Activated naive CD4-positive, alpha-beta T cell treated with anti-CD3 and anti-CD28 coated beads, Interleukin-2, amount 10 ng/mL, durations not matched to agents 7 days and 5 days (primary cell): Measurements from ENCODE around the gene BTBD2.

Source experiments
- CTCF ChIA-PET: fragments of 350-600 bp; sonication (Branson Sonifier 250); formaldehyde crosslinking; loops from one replicate; lab custom pipeline; 2021; ENCODE audit warnings: antibody characterized with exemption; lab: Charles Lee
- DNase-seq: peaks from one replicate; pipeline ENCODE4 v3.0.0-alpha.2; 2020
- H3K27ac Mint-ChIP-seq: one replicate; pipeline ENCODE4 v1.8.0; 2021; ENCODE audit warnings: mild to moderate bottlenecking, moderate library complexity, mixed read lengths
- H3K27me3 Mint-ChIP-seq: one replicate; pipeline ENCODE4 v1.8.0; 2021; ENCODE audit warnings: mild to moderate bottlenecking, mixed read lengths
- H3K36me3 Mint-ChIP-seq: one replicate; pipeline ENCODE4 v1.8.0; 2021; ENCODE audit warnings: mixed read lengths
- H3K4me1 Mint-ChIP-seq: one replicate; pipeline ENCODE4 v1.8.0; 2021; ENCODE audit warnings: mixed read lengths
- H3K4me3 Mint-ChIP-seq: one replicate; pipeline ENCODE4 v1.8.0; 2021; ENCODE audit warnings: mild to moderate bottlenecking, moderate library complexity, mixed read lengths
- H3K9me3 Mint-ChIP-seq: one replicate; pipeline ENCODE4 v1.8.0; 2021; ENCODE audit warnings: mixed read lengths

BTBD2 gene

DNA sequence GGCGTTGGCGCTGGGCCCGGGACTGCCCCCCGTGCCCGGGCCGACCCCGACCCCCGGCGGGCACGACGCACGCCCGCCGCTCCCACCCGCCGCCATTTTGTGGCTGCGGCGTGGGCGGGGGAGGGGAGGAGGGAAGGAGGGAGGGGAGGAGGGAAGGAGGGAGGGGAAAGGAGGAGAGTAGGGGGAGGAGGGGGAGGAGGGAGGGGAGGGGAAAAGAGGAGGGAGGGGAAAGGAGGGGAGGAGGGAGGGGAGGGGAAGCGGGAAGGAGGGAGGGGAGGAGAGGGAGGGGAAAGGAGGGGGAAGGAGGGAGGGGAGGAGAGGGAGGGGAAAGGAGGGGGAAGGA, at the start of gene BTBD2:
Gene BTBD2 (minus strand): TSS at position 107 of the 343 bp plus-strand sequence. CDS start 11 bp downstream, at position 96.
- Mint-ChIP-seq H3K27ac (peak within 1 kb of the TSS; percentile 62), H3K4me3 (peak within 1 kb of the TSS; percentile 70), H3K36me3 (peaks cover 15% of the 10 kb centered on the region), H3K9me3 (no peaks in the 10 kb centered on the region), H3K4me1 (peaks cover 31% of the 10 kb centered on the region), H3K27me3 (peaks cover 6% of the 10 kb centered on the region)
- DNase-seq = peak; percentile 62
- CTCF ChIA-PET = no interaction called here

DNA sequence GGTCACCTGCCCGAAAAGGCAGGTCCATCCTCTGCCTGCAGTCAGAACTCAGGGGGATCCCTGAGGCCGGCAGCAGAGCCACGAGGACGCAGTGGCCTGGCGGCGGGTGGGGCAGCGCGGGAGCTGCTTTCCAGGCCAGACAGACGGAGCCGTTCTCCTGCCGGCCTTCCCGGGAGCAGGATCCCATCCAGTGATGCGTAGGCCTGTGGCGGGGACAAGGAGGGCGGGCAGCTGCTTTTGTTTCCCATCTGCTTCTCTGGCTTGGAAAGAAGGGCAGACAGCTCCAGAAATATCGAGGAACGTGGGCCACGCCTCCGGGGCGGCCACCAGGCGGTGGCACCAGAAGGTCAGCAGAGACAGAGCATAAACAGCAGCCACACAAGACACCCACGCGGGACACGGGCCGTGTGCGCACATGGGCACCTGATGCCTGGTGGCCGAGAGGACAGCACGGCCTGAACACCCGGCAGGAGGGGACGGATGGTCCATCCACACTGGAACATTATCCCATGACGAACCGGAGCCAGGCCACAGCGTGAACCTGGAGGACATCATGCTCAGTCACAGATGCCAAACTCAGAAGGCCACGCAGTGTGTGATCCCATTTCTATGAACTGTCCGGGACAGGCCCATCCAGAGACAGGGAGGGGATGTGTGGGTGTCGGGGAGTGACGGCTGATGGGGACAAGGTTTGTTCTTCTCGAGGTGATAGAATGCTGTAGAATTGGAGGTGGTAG, 49.4 kb upstream of the BTBD2 start:
- Mint-ChIP-seq H3K27ac (no peak overlapping the region), H3K9me3 (no peaks in the 10 kb centered on the region), H3K4me1 (peaks cover 26% of the 10 kb centered on the region), H3K36me3 (peaks cover 8% of the 10 kb centered on the region), H3K27me3 (no peaks in the 10 kb centered on the region), H3K4me3 (no peak overlapping the region)
- CTCF ChIA-PET = no interaction called here
- DNase-seq = no peak

DNA sequence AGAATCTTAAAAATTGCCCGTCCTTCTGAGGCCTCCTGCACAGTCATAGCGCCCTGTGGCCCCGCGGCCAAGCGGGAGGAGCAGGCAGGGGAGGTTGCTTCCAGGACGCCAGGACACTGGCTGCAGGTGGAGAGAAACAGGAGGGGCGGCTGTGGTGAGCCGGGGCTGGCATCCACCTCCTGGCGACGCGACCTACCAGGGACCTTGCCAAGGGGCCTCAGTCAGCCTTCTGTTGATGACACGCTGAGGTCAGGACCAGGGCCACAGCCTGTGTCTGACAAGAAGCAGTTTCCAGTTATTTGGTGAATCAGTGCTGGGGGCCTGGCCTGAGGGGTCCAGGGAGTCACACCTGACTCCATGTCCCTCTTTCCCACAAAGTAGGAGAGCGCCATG, 48.9 kb upstream of the BTBD2 start:
- Mint-ChIP-seq H3K27me3 (no peaks in the 10 kb centered on the region), H3K36me3 (peaks cover 3% of the 10 kb centered on the region), H3K27ac (no peak overlapping the region), H3K9me3 (no peaks in the 10 kb centered on the region), H3K4me3 (no peak overlapping the region), H3K4me1 (peaks cover 22% of the 10 kb centered on the region)
- CTCF ChIA-PET = no interaction called here
- no peak for DNase-seq

DNA sequence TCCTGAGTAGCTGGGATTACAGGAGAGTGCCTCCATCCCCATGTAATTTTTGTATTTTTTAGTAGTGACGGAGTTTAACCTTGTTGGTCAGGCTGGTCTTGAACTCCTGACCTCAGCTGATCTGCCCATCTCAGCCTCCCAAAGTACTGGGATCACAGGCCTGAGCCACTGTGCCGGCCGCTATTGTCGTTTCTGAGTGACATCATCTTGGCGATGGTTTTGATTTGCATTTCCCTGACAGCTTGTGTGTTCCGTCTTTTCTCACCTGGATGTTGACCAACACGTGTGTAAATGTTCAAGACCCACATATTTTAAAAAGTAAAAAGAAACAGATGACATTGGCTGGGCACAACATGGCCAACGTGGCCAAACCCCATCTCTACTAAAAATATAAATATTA, 48.3 kb upstream of the BTBD2 start:
- H3K27me3 Mint-ChIP-seq = no peaks in the 10 kb centered on the region
- H3K9me3 Mint-ChIP-seq = no peaks in the 10 kb centered on the region
- H3K4me3 Mint-ChIP-seq = no peak overlapping the region
- CTCF ChIA-PET = interaction anchor here (1.1 to 1.3 kb wide), 2 partner anchors 31 to 215 kb away, joined by 3 read pairs; no protein-coding TSS in a partner anchor
- H3K36me3 Mint-ChIP-seq = peaks cover 3% of the 10 kb centered on the region
- no peak for DNase-seq
- no peak overlapping the region for H3K27ac Mint-ChIP-seq
- H3K4me1 Mint-ChIP-seq = peaks cover 22% of the 10 kb centered on the region

DNA sequence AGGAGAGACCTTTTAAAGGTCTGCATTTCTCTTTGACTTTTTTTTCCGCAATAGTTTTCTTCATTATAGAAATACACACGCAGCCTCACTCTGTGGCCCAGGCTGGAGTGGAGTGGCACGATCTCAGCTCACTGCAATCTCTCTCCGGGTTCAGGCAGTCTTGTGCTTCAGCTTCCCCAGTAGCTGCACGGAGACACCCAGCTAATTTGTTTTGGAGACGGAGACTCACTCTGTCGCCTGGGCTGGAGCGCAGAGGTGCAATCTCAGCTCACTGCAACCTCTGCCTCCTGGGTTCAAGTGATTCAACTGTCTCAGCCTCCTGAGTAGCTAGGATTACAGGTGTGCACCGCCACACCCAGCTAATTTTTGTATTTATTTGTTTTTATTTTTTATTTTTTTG, 47.3 kb upstream of the BTBD2 start:
- Mint-ChIP-seq H3K4me3 (peak overlapping the region; percentile 91), H3K9me3 (no peaks in the 10 kb centered on the region), H3K27ac (peak overlapping the region; percentile 91), H3K4me1 (peaks cover 33% of the 10 kb centered on the region), H3K27me3 (no peaks in the 10 kb centered on the region), H3K36me3 (peaks cover 1% of the 10 kb centered on the region)
- CTCF ChIA-PET = interaction anchor here (0.8 to 1.3 kb wide), 2 partner anchors 30 to 133 kb away, joined by 3 read pairs; no protein-coding TSS in a partner anchor
- DNase-seq = no peak

DNA sequence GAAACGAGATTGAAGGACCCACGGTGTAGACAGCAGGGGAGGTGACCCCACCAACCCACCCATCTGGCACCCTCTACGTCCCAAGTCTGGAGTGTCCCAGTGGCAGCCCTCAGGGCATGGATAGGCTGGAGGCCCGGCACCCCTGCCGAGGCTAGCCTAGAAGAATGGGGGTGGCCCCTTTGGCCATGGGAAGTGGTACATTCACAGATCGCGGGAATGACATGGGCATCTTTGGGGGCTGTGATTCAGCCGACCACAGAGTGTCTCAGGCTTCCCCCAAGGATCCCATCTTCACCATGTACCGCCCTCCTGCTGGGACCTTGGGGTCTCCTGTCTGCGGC, 46.8 kb upstream of the BTBD2 start:
- H3K27me3 Mint-ChIP-seq = no peaks in the 10 kb centered on the region
- H3K4me3 Mint-ChIP-seq = peak overlapping the region; percentile 91
- CTCF ChIA-PET = interaction anchor here (0.8 kb wide), 1 partner anchor 132 kb away, joined by 3 read pairs; no protein-coding TSS in a partner anchor
- peaks cover 1% of the 10 kb centered on the region for H3K36me3 Mint-ChIP-seq
- peaks cover 37% of the 10 kb centered on the region for H3K4me1 Mint-ChIP-seq
- no peak for DNase-seq
- H3K9me3 Mint-ChIP-seq = no peaks in the 10 kb centered on the region
- H3K27ac Mint-ChIP-seq = peak overlapping the region; percentile 91

DNA sequence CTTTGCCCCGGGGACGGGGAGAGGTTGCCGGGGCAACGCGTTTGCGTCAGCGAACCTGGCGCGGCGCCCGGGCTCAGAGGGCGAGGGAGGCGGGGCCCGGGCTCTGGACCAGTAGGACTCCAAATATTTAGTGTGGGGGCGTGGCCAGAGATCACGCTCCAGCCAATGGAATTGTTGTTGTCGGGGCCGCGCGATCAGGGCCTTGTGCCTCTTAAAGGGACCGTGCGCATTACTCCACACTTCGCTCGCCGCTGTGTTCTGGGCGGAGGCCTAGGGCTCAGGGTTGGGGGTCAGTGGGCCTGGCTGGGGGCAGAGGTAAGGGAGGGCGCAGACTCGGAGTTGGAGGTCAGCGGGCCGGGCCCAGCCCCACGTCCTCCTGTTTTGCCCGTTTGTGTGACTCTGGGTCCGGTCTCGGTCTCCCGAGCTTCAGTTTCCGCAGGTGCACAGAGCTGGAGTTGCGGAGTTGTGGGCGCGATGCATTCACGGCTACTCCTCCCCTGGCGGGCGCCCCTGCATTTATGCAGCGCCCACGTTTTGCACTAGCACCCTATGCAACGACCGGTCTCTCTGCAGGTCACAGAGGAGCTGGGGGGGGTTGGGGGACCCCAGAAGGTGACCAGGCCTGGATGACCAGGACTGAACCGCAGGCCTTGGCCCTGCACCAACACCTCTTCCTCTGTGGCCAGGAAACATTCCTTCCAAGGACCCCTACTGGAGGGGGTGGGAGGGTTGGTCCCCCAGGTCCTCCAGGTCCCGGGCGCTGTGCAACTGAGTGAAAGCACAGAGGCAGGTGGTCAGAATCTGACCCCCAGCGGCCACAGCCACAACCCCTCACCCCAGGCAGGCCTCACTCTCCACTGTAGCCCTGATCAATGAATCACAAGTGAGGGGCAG, 46.2 kb upstream of the BTBD2 start:
- Mint-ChIP-seq H3K4me1 (peaks cover 43% of the 10 kb centered on the region), H3K27ac (peak overlapping the region; percentile 91), H3K27me3 (no peaks in the 10 kb centered on the region), H3K4me3 (peak overlapping the region; percentile 91), H3K9me3 (no peaks in the 10 kb centered on the region), H3K36me3 (peaks cover 1% of the 10 kb centered on the region)
- CTCF ChIA-PET = interaction anchor here (0.6 to 1.5 kb wide), 2 partner anchors 8 to 25 kb away, joined by 3 to 4 read pairs; no protein-coding TSS in a partner anchor
- peak; percentile 99 for DNase-seq

DNA sequence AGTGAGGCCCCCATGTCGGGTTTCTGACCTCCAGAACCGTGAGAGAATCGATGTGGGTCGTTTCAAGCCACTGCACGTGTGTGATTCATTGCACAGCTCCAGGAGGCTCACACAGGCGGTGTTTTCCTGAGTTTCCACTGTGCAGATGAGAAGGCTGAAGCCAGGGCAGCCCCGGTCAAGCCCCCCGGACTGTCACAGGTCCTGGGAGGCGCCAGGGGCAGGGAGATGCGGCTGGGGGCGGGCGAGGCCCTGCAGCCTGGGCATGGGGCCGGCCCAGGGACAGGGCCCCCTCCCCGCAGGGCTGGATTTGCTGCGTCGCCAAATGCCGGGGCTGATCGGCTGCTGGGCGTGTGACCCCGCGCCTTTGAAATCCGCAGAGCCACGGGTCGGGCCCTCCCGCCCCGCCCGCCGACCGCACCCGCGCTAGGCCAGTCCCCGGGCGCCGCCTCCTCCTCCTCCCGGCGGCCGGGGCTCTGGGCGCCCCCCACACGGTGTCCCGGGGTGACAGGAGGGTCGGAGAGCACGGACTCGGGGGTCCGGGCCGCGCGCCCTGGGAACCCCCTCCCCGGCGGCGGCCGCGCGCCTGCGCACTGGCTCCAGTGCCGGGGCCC, 45.5 kb upstream of the BTBD2 start:
- peak overlapping the region; percentile 95 for H3K27ac Mint-ChIP-seq
- CTCF ChIA-PET = interaction anchor here (0.6 to 1.5 kb wide), 2 partner anchors 9 to 24 kb away, joined by 3 to 4 read pairs; no protein-coding TSS in a partner anchor
- no peaks in the 10 kb centered on the region for H3K9me3 Mint-ChIP-seq
- peak overlapping the region; percentile 91 for H3K4me3 Mint-ChIP-seq
- H3K36me3 Mint-ChIP-seq = peaks cover 1% of the 10 kb centered on the region
- DNase-seq = no peak
- peaks cover 49% of the 10 kb centered on the region for H3K4me1 Mint-ChIP-seq
- no peaks in the 10 kb centered on the region for H3K27me3 Mint-ChIP-seq

DNA sequence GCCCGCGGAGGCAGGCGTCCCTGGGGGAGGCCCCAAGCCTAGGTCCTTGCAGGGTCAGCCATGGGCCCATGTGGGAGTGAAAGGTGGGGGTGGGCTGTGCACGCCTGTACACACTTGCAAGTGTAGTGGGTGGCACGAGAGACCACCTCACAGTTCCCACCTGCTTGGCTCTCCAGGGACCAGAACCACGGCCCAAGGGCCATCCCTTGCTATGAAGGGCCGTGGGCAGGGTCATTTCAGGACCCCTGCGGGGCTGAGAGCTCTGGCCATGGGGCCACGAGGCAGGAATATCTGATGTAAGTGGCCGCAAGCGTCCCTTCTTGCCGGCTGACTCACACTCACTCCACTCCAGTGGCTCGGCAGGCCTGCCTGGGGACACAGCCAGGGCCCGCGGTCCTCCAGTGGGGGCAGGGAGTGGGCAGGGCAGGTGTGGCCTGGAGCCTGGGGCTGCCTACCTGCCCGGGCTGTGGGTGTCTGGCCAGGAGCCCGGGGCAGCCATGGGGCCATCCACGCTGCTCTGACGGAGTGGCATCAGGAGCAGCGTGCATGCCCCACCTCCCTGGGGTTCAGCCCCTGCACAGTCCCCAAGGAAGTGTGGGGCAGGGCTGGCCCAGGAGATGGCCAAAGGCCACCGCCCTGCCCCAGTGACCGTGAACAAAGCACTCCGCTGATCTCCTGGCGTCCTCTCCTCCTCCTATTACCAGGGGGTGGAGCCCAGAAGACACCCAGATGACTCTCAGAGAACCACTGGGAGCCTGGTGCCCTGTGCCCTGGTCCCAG, 44.1 kb upstream of the BTBD2 start:
- peaks cover 1% of the 10 kb centered on the region for H3K36me3 Mint-ChIP-seq
- peak overlapping the region; percentile 80 for H3K4me3 Mint-ChIP-seq
- H3K4me1 Mint-ChIP-seq = peaks cover 61% of the 10 kb centered on the region
- CTCF ChIA-PET = interaction anchor here (1.2 to 2.6 kb wide), 2 partner anchors 10 to 15 kb away, joined by 3 to 14 read pairs; no protein-coding TSS in a partner anchor
- no peaks in the 10 kb centered on the region for H3K9me3 Mint-ChIP-seq
- no peak for DNase-seq
- no peaks in the 10 kb centered on the region for H3K27me3 Mint-ChIP-seq
- peak overlapping the region; percentile 95 for H3K27ac Mint-ChIP-seq

DNA sequence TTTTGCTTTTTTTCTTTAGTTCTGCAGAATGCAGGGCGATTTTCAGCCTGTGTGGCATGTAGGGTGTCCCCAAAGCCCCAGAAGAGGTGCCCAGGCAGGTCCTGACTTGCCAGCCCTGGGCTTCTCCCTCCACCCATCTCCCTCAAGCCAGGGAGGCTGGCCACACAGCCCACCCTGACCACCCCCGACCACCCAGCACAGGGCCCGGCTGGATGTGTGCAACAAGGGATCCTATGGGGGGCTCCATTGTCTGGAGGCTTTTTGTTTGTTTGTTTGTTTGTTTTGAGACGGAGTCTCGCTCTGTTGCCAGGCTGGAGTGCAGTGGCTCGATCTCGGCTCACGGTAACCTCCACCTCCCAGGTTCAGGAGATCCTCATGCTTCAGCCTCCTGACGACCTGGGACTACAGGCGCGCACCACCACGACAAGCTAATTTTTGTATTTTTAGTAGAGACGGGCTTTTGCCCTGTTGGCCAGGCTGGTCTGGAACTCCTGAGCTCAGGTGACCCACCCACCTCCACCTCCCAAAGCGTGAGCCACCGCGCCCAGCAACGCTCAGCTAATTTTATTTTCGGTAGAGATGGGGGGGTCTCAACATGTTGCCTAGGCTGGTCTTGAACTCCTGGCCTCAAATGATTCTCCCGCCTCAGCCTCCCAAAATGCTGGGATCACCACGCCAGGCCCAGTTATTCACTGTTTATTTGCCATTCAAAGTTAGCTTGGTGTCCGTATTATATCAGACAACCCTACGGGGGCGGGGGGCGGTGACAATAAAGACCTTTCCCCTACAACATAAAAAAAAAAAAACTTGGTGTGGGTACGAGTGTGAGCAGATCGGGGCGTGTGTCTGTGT, 43.3 kb upstream of the BTBD2 start:
- CTCF ChIA-PET = interaction anchor here (1.2 to 2.6 kb wide), 2 partner anchors 10 to 16 kb away, joined by 3 to 14 read pairs; no protein-coding TSS in a partner anchor
- Mint-ChIP-seq H3K27ac (peak overlapping the region; percentile 87), H3K36me3 (peaks cover 1% of the 10 kb centered on the region), H3K9me3 (no peaks in the 10 kb centered on the region), H3K4me1 (peaks cover 66% of the 10 kb centered on the region), H3K4me3 (peak overlapping the region; percentile 35), H3K27me3 (no peaks in the 10 kb centered on the region)
- DNase-seq = no peak

DNA sequence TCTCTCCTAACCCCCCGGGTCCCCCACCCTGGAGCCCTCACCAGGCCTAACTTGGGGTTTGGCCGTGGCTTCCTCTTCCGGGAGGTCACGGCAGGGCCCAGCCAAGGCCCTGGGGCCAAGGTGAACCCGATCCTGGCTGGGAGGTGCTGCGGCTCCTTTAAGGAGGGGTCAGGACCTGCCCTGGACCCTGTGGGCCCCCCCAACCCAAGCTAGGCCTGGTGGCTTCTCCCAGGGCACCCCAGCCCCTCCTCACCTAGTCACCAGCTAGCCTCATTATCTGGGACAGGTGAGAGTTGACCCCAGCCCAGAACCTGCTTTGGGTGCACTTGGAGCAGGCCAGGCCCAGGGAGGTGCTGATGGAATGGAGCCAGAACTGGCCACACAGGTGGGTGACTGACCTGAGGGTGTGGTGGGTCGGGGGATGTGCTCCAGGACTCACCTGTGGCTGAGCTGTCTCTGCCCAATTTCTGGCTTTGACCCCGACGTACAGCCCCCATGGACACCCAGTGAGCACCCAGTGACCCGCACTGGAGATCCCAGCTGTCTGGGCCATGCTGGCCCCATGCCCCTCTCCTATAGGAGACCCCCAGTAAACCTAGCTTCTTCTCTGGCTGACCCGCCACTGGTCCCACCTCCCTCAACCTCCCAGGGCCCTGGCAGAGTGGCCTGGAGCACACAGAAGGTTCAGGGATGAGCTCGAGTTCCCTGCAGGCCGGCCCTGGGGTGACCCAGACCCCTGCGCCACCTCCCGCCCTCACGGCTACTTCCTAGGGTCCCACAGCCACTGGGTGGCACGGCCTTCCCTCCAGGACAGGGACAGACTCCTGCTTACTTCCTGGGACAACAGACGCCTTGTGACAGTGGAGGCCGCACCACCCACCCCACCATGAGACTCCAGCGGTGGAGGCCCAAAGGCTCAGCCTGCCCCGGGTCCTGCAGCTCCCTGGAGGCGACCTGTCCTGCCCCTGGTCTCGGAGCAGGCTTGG, 42.3 kb upstream of the BTBD2 start:
- Mint-ChIP-seq H3K36me3 (peaks cover 1% of the 10 kb centered on the region), H3K9me3 (no peaks in the 10 kb centered on the region), H3K27ac (peak overlapping the region; percentile 87), H3K4me3 (peak overlapping the region; percentile 50), H3K27me3 (no peaks in the 10 kb centered on the region), H3K4me1 (peaks cover 76% of the 10 kb centered on the region)
- no peak for DNase-seq
- CTCF ChIA-PET = interaction anchor here (2.6 kb wide), 1 partner anchor 11 kb away, joined by 14 read pairs; no protein-coding TSS in a partner anchor

DNA sequence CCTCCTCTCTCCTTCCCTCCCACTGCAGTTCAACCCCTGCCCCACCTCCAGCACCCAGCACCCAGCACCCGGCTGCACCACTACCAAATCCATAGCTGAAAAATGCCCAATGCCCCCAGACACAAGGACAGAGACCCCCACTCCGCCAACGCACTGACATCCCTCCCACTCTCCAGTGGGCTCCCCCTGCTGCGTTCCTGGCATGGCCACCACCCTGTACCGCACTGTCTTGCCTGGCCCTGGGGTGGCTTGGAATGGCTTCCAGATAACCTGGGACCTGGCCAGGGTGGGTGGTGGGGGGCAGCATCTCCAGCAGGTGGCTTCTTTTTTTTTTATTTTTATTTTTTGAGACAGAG, 41.3 kb upstream of the BTBD2 start:
- H3K27me3 Mint-ChIP-seq = no peaks in the 10 kb centered on the region
- CTCF ChIA-PET = no interaction called here
- peak; percentile 46 for DNase-seq
- H3K4me1 Mint-ChIP-seq = peaks cover 78% of the 10 kb centered on the region
- H3K27ac Mint-ChIP-seq = peak overlapping the region; percentile 72
- peak overlapping the region; percentile 50 for H3K4me3 Mint-ChIP-seq
- peaks cover 1% of the 10 kb centered on the region for H3K36me3 Mint-ChIP-seq
- H3K9me3 Mint-ChIP-seq = no peaks in the 10 kb centered on the region
